HL-60 (cell line): ENCODE measurements around the gene NBPF1.
"Not testable (repeated sequence)": the region's sequence is repeated elsewhere in the genome, so short reads cannot be mapped to it uniquely, and the experiment has no call there.

Source experiments
- CTCF ChIP-seq: IDR thresholded peaks from one replicate; pipeline ENCODE4 v1.5.1; 2011; ENCODE audit warnings: low read length, control low read depth, inconsistent platforms; ENCODE audit not compliant: insufficient read depth
- POLR2AphosphoS5 ChIP-seq: IDR thresholded peaks from 2 replicates; pipeline ENCODE4 v1.6.1; 2012; ENCODE audit warnings: low read depth
- SPI1 ChIP-seq: IDR thresholded peaks from 2 replicates; pipeline ENCODE4 v1.6.1; 2012; ENCODE audit warnings: low read depth, mild to moderate bottlenecking, borderline replicate concordance
- TF ChIP-seq, protein P1 (sequence below): IDR thresholded peaks from 2 replicates; pipeline ENCODE4 v1.6.1; 2012; ENCODE audit warnings: low read depth; ENCODE audit not compliant: insufficient replicate concordance

- not testable (repeated sequence) for TF ChIP-seq CTCF, POLR2AphosphoS5, SPI1
- TF ChIP-seq, protein P1, sequence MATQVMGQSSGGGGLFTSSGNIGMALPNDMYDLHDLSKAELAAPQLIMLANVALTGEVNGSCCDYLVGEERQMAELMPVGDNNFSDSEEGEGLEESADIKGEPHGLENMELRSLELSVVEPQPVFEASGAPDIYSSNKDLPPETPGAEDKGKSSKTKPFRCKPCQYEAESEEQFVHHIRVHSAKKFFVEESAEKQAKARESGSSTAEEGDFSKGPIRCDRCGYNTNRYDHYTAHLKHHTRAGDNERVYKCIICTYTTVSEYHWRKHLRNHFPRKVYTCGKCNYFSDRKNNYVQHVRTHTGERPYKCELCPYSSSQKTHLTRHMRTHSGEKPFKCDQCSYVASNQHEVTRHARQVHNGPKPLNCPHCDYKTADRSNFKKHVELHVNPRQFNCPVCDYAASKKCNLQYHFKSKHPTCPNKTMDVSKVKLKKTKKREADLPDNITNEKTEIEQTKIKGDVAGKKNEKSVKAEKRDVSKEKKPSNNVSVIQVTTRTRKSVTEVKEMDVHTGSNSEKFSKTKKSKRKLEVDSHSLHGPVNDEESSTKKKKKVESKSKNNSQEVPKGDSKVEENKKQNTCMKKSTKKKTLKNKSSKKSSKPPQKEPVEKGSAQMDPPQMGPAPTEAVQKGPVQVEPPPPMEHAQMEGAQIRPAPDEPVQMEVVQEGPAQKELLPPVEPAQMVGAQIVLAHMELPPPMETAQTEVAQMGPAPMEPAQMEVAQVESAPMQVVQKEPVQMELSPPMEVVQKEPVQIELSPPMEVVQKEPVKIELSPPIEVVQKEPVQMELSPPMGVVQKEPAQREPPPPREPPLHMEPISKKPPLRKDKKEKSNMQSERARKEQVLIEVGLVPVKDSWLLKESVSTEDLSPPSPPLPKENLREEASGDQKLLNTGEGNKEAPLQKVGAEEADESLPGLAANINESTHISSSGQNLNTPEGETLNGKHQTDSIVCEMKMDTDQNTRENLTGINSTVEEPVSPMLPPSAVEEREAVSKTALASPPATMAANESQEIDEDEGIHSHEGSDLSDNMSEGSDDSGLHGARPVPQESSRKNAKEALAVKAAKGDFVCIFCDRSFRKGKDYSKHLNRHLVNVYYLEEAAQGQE, result not testable (repeated sequence)
Measured at GRCh38 chr1:16559688-16560087, 53.7 kb downstream of the NBPF1 start.
